NB4 (cell line): ENCODE measurements around the gene GSTO1.

ENCODE experiments used
- DNase-seq: peaks from one replicate; pipeline ENCODE4 v3.0.0; 2010; ENCODE audit warnings: low read depth
- H3K4me3 ChIP-seq: one replicate; pipeline ENCODE4 v1.5.1; 2011; ENCODE audit warnings: mild to moderate bottlenecking, low read depth, low read length, moderate library complexity
- MYC ChIP-seq: IDR thresholded peaks from 2 replicates; pipeline ENCODE4 v1.6.1; 2011; ENCODE audit warnings: low read depth, low read length
- POLR2A ChIP-seq: IDR thresholded peaks from 2 replicates; pipeline ENCODE4 v1.6.1; 2011; ENCODE audit warnings: mild to moderate bottlenecking; ENCODE audit not compliant: insufficient read length; ENCODE audit errors: extremely low read depth
- TF ChIP-seq, protein P1 (sequence below): IDR thresholded peaks from one replicate; pipeline ENCODE4 v1.5.1; 2012; ENCODE audit warnings: low read depth, low read length
- TF ChIP-seq, protein P2 (sequence below): IDR thresholded peaks from 2 replicates; pipeline ENCODE4 v1.6.1; 2011; ENCODE audit warnings: low read depth, low read length

Gene GSTO1

DNA sequence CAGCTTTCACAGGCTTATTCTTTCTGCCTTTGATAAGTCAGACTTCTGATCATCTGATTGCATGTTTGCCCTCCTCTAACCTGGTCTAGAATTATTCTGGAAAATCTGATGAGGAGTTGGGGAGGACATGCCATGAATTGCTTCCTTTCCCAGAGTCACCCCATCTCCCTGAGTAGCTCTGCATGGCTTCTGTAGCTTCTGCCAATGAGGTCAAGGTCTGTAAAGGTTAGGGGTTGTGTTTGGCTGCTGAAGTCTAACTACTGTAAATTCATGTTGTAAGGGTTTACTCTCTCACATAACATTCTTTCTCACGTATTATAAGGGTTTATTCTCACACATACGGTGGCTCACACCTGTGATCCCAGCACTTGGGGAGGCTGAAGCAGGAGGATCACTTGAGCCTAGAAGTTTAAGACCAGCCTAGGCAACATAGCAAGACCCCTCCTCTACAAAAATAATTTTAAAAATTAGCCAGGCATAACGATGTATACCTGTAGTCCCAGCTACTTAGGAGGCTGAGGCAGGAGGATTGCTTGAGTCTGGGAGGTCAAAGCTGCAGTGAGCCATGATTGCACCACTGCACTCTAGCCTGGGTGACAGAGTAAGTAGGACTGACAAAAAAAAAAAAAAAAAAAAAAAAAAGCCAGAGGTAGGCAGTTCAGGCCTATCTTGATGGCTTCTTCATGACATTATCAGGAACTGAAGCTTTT is 25.0 kb downstream of the GSTO1 start:
- DNase-seq: no peak
- TF ChIP-seq, protein P1, sequence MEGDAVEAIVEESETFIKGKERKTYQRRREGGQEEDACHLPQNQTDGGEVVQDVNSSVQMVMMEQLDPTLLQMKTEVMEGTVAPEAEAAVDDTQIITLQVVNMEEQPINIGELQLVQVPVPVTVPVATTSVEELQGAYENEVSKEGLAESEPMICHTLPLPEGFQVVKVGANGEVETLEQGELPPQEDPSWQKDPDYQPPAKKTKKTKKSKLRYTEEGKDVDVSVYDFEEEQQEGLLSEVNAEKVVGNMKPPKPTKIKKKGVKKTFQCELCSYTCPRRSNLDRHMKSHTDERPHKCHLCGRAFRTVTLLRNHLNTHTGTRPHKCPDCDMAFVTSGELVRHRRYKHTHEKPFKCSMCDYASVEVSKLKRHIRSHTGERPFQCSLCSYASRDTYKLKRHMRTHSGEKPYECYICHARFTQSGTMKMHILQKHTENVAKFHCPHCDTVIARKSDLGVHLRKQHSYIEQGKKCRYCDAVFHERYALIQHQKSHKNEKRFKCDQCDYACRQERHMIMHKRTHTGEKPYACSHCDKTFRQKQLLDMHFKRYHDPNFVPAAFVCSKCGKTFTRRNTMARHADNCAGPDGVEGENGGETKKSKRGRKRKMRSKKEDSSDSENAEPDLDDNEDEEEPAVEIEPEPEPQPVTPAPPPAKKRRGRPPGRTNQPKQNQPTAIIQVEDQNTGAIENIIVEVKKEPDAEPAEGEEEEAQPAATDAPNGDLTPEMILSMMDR: no peak
- TF ChIP-seq, protein P2, sequence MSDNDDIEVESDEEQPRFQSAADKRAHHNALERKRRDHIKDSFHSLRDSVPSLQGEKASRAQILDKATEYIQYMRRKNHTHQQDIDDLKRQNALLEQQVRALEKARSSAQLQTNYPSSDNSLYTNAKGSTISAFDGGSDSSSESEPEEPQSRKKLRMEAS: no peak
- no peak for TF ChIP-seq MYC
- TF ChIP-seq POLR2A: no peak
- no peak overlapping the region for H3K4me3 ChIP-seq

DNA sequence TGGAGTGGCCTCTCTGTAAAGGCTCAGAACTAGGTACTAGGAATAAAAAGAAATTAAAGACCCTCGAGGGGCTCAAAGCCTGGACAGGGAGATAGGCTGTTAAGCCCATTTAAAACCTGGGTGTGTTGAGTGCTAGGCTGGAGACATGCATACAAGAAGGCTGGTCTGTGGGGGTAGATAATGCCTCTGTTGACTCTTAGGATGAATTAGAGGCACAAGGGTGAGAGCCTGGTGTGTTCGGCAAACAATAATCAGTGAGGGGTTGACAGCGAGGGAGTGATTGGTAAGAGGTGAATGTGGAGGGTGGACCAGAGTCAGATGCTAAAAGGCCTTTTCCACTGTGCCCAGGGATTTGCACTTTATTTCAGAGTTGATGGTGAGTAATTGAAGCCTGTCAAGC is 27.0 kb downstream of the GSTO1 start:
- no peak for DNase-seq
- TF ChIP-seq MYC (no peak), POLR2A (no peak)
- TF ChIP-seq, protein P2: no peak
- TF ChIP-seq, protein P1: no peak
- H3K4me3 ChIP-seq: no peak overlapping the region

DNA sequence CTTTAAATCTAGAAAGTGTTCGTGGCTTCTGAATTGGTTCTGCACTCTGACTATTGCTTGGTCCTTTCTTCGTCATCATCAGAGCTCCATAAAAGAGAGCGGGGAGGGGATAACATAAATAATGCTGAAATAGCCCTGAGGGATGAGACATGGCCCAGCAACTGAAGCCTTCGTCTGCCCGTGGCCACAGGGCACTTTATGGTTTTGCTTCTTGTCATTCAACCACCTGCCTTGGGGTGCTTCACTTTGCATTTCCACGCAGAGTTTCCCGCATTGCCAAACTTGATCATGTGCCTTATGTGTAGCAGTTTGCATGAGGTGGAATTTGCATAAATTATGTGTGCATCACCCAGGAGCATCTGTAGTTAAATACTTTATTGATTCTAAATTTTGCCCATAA is 30.2 kb downstream of the GSTO1 start:
- DNase-seq: no peak
- H3K4me3 ChIP-seq: no peak overlapping the region
- TF ChIP-seq, protein P1: no peak
- no peak for TF ChIP-seq POLR2A
- TF ChIP-seq, protein P2: no peak
- TF ChIP-seq MYC: no peak

DNA sequence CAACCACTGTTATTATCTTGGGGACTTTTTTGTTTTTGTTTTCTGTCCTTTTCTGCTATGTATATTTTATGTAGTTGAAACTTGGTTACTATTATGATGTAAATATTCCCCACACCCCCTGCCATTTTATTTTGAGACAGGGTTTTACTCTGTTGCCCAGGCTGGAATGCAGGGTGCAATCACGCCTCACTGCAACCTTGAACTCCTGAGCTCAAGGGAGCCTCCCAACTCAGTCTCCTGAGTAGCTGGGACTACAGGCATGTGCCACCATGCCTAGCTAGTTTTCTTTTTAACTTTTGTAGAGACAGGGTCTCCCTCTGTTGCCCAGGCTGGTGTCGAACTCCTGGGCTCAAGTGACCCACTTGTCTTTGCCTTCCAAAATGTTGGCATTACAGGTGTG is 32.2 kb downstream of the GSTO1 start:
- no peak overlapping the region for H3K4me3 ChIP-seq
- no peak for DNase-seq
- TF ChIP-seq MYC: no peak
- TF ChIP-seq, protein P2: no peak
- no peak for TF ChIP-seq POLR2A
- TF ChIP-seq, protein P1: no peak

DNA sequence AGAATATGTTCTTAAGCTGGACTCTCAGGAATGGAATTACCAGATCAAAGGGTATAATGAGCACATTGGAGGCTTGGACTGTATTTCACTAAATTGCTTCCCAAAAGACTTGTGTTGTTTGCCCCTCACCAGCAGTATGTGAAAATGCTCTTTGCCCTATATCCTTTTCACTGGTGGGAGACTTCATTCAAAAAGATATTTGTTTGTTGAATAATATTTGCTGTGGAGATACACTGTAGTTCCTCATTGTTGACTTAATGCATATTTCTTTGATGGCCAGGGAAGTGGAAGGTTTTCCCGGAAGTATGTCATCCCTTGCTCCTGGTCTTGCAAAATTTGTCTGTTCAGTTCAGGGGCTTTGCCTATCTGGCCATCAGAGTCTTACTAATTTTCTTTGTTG is 33.7 kb downstream of the GSTO1 start:
- no peak overlapping the region for H3K4me3 ChIP-seq
- DNase-seq: no peak
- TF ChIP-seq, protein P1: no peak
- TF ChIP-seq POLR2A: no peak
- TF ChIP-seq MYC: no peak
- TF ChIP-seq, protein P2: no peak
